ENCODE data around the gene PPM1B.
"Not testable (repeated sequence)": the region's sequence is repeated elsewhere in the genome, so short reads cannot be mapped to it uniquely, and the experiment has no call there.

PPM1B gene

DNA sequence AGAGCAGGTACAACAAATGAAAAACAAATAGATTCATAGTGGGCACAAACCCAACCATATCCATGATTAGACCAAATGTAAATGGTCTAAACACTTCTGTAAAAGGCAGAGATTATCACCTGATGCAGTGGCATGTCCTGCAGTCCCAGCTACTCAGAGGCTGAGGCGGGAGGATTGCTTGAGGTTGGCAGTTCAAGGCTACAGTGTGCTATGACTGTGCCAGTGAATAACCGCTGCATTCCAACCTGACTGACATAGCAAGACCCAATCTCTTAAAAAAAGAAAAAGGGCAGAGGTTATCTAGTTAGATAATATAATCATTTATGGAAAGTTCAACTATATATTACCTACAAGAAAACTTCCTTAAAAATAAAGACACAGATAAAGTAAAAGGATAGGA lies 85.3 kb downstream of the PPM1B start:
- no peak for DNase-seq (ENCODE audit: low read depth)

DNA sequence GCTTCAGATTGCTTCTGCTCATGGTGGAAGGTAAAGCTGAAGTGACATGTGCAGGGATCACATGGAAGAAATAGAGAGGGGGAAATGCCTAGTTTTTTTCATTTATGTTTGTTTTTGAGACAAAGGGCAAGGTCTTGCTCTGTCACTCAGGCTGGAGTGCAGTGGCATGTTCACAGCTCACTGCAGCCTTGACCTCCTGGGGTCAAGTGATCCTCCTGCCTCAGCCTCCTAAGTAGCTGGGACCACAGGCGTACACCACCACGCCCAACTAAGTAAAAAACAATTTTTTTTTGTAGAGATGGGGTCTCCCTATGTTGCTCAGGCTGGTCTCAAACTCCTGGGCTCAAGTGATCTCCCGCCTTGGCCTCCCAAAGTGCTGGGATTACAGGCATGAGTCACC lies 87.0 kb downstream of the PPM1B start:
- DNase-seq (ENCODE audit: low read depth): not testable (repeated sequence)

DNA sequence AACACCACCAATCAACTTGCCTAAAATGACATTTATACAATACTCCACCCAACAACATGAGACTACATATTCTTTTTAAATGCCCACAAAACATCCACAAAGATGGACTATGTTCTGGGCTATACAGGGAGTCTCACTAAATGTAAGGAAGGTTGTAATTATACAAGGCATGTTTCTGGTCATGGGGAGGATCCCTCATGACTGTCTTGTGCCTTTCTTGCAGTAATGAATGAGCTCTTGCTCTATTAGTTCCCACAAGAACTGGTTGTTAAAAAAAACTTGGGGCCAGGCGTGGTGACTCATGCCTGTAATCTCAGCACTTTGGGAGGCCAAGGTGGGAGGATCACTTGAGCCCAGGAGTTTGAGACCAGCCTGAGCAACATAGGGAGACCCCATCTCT lies 89.1 kb downstream of the PPM1B start:
- DNase-seq (ENCODE audit: low read depth): not testable (repeated sequence)

DNA sequence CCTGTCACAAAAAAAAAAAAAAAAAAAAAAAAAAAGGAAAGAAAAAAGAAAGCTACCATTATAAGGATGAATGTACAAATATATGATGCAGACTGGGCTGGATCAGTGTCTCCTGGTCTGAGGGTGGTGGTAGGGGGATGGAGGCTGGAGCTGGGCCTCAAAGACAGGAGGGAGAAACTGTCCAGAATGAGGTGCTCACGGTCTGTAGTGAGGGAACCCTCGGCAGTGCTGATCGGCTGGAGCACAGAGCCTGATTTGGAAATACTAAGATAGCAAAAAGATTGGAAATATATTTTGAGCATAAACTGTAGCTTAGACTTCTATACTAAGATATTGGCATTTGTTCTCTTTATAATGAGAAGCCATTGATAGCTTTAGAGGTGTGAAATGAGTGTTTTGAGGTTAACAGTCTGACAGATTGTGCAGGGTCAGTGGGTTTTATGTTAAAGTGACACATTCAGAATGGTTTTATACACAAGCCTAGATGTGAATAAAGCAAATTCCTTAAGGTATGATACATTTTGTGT lies 98.7 kb downstream of the PPM1B start:
- no peak for DNase-seq (ENCODE audit: low read depth)

DNA sequence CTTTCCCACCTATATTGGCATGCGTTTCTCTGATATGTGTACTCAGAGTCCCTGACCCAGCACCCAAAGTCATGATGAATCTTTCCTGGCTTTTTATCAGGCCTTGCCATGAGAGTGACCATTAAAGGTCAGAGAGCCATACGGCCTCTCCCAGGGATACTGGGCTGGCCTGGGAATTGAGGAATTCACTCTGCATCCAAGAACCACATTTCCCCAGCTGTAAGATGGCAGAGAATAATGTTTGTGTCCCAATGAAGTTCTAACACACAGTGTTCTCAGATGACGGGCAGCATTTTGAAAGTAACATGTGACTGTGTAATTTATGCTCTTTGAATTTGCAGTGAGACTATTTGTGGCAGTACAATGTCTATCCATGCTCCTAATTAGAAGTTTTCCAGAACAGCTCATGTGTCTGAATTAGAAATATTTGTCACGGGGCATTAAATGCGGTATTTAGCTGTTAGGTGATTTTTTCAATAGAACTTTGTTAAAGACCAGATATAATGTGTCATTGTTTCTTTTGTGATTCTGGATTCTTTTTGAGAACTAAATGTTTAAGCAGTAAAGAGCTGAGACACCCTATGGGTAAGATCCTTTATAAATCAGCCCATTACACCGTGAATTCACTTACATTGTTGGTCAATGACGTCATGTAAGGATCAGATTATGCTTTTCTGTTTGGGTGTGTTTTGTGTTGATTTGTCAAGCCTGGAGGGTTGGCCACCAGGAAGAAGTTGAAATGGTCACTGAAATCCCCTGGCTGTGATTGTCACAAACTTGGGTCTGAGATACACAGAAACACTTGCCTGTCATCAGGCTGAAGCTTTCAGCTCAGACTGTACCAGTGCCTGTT lies 99.3 kb downstream of the PPM1B start:
- no peak for DNase-seq (ENCODE audit: low read depth)

DNA sequence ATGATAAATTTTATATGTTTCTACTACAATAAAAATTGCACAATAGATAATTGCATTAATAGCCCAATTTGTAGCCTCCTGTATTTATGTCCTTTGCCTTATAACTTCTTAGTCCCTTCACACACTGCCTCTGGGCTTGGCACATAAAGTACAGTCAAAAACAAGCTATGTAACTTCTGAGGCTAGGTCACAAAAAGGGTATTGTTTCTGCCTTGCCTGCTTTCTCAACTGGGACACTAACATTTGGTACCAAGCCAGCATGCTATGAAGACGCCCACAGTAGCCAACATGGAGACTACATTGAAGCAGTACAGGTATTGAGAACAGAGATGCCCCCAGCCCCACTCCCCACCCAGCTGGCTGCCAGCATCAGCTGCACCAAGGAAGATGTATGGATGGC lies 101.2 kb downstream of the PPM1B start:
- DNase-seq (ENCODE audit: low read depth): no peak

DNA sequence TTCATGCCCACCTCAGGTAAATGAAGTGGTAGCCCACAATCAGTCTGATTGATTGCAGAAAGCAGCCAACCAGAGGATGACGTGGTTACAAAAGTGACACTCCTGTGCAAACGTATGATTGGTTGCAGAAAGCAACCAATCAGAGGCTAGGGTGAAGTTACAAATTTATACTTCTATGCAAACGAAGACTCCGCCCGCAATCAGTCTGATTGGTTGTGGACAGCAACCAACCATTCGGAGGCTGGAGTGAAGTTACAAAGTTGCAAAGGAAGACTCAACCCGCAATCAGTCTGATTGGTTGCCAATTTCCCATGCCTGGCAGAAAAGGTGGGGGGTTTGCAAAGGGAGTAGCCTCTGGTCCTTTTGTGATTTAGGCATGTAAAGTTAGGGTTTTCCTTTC lies 102.6 kb downstream of the PPM1B start:
- DNase-seq (ENCODE audit: low read depth): no peak

DNA sequence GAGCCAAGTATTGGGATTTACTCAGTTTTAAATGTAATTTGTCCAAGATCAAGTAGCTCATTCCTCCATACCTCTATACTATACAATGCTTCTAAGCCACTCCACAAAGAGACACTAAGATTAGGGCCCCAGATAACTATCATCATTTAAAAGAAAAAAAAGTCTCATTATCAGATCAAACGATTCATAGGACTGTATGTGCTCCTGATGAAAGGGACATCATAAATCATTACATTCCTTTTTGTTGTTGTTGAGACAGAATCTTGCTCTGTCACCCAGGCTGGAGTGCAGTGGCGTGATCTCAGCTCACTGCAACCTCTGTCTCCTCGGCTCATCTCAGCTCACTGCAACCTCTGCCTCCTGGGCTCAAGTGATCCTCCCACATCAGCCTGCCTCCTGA lies 104.4 kb downstream of the PPM1B start:
- DNase-seq (ENCODE audit: low read depth): no peak

DNA sequence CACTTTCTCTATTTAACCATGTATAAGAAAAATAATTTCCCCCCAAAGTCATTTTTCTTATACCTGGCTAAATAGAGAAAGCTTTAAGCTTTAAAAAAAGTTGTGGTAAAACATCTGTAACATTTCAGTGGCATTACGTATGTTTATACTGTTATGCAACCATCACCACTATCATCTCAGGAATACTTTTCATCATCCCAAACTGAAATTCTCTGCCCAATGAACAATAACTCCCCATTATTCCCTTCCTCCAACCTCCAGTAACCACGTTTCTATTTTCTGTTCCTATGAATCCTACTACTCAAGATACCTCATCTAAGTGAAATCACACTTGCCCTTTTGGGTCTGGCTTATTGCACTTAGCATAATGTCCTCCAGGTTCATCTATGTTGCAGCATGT lies 104.9 kb downstream of the PPM1B start:
- DNase-seq (ENCODE audit: low read depth): no peak

DNA sequence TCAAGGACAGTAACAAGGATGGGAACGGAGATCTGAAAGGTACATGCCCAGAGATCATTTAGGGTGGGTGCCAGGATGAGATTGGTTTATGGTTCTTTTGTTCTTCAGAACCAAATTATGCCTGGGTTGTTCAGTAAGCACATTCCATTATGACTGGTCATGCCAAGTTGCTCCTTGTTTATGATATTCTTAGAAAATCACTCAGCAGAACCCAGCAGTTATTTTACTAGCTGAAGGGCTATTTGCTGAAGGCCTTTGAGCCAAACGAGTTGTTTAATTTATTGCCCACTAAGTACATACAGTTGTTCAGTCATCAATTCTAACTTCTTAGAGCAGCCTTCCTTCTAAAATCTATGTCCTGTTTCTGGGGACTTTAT lies 107.2 kb downstream of the PPM1B start:
- DNase-seq (ENCODE audit: low read depth): no peak

DNA sequence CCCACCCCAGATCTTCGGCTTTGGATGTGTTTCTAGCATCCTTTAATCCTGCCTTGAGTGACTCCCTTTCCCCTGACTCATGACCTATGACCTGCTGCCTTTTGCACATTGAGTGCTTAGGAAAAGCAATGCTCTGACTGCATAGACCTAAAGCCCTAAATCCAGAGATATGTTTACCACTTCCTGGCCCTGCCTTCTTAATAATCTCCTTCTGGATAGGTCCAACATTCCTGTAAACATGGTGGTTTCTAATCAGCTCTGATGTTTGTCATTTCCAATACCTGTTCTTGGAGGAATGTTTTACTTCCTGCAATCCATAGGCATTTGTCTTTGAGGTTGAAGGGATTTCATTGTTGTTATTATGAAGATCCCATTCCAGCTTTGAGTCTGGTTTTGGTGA lies 108.9 kb downstream of the PPM1B start:
- DNase-seq (ENCODE audit: low read depth): no peak

DNA sequence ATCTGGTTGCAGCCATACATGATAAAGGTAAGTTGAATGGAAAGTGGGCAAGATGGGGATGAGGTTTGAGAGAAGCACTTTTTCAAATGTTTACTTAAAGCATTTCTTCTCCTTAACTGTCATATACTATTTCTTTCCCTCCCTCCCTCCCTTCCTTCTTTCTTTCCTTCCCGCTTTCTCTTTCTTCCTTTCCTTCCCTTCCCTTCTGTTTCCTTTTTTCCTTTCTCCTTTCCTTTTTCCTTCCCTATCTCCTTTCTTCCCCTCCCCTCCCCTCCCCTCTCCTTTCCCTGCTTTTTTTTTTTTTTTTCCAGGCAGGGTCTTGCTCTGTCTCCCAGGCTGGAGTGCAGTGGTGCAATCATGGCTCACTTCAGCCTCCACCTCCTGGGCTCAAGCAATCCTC lies 112.2 kb downstream of the PPM1B start:
- no peak for DNase-seq (ENCODE audit: low read depth)

Data from stimulated activated CD8-positive, alpha-beta memory T cell treated with anti-CD3 and anti-CD28 coated beads, Interleukin-15, amount 100 ng/mL, for 1 hour (primary cell).